T1000 (cell line): Measurements from ENCODE around the gene FAM234A.
"Not testable (repeated sequence)": the region's sequence is repeated elsewhere in the genome, so short reads cannot be mapped to it uniquely, and the experiment has no call there.

Experiments
- DNase-seq: peaks from one replicate; lab custom pipeline; 2025; ENCODE audit warnings: mixed read lengths; lab: John Stamatoyannopoulos, UW

The FAM234A gene

DNA sequence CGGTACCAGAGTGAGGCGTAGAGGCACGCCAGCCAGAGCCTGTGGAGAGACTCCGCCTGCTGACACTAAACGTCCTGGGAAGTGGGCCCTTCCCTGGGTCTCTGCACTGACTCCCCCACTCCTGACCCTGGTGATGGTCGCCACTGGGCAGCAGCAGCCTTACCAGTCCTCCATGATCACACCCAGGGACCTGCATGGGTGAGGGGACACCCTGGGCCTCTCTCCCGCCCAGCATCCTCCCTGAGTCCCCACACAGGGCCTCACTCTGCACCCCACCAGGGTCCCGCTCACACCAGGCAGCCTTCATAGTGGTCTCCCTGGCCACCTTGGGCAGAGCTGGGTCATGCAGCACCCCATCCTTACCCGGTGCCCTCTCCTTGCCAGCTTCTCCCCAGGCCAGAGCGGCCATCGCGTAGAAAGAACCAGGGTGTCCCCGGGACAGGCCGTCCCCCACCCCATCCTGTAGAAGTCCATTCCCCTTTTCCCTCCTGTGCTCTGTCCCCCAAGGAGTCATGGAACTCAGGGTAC lies 30.4 kb downstream of the FAM234A start:
- no peak for DNase-seq

DNA sequence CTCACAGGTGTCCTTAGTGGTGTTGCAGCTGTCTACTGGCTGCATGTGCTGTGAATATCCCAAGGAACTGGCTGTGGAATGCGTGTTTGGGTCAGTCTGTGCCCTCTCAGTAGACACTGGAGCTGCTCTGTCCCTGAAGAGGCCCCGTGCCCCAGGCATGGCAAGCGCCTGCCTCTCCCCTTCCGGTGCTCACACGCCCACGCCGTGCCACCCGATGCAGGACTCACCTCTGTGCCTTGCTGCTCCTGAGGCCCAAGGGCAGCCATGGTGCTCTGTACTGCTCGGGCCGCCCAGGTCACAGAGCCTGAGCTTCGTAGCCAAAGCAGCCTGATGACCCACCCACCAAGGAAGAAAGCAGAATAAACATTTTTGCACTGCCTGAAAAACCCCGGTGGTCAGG lies 31.1 kb downstream of the FAM234A start:
- no peak for DNase-seq

DNA sequence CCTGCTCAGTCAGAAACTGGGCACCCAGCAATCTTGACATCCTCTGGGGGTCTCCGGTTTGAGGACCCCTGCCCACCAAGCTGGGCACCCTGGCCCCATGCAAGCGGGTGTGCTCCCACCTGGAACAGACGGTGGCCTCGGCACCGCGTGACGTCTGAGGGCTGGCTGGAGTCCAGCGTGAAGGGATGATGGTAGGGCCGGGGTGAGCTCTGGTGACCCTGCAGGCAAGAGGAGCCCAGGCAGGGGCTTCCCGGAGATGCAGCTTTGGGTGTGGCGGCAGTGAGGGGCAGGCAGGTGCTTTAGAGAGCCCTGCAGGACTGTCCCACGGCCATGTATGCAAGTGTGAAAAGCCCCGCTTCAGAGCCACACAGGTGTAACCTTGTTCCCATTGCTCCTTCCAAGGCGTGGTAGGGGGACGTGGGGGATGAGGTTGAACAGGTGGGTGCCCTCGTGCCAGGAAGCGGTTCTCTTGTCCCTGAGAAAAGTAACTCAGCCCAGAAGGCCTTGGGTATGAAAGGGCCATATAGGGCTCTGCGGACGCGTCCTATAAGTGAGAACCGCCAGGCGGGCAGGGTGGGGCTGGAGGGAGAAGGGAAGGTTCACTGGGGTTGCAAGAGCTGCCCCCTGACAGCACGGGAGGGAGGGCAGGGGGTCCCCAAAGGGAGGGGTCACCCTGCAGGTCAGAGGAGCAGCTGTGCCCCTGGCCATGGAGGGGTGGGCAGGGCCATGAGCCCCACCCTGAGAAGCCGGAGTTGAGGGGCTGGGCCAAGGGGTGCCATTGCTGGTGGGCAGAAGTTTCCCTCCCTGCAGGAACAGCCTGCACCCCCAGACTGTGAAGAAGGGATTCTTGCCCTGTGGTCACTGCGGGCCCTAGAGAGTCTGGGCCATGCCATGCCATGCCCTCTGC lies 31.9 kb downstream of the FAM234A start:
- no peak for DNase-seq

DNA sequence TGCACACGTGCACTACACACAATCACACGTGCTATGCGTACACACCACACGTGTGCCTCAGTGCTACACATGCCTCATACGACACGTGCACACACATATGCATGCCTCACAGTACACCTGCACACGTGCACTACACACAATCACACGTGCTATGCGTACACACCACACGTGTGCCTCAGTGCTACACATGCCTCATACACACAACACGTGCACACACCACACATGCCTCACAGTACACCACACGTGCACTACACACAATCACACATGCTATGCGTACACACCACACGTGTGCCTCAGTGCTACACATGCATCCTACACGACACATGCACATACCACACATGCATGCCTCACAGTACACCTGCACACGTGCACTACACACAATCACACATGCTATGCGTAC lies 32.9 kb downstream of the FAM234A start:
- DNase-seq, result not testable (repeated sequence)

DNA sequence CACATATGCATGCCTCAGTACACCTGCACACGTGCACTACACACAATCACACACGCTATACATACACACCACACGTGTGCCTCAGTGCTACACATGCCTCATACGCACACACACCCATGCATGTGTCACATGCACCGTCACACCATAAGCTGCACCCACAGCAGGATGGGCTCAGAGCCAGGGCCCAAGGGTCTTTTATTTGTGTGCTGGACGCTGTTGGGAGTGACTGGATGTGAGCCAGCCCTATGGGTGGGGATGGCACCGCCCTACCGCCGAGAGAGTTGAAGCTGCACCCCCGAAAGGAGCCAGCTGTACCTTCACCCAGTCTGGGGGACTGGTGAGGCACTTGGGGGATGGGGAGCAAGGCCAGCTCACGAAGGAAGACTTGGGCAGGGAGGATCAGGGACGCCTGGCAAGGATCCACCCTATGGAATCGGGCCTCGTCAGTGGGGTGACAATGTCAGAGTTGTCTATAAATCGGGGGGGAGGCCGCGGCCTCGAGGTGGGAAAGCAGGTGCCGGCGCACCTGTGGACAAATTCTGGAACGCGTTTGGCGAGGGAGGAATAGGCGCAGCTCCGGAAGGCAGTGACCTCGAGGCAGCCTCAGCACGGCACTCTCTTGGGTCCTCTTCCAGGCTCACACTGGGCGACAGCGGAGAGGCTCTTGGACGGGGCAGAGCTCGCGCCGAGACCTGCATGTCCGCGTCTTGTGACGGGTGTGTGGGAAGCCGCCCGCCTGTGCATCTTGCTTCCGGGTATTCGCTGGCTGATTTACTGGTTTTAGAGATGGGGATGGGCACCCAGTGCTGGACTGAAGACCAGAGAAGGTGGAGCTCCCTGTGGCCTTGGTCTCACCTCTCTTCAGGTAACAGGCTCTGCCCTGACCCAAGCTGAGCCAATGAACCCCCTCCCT lies 33.8 kb downstream of the FAM234A start:
- no peak for DNase-seq

DNA sequence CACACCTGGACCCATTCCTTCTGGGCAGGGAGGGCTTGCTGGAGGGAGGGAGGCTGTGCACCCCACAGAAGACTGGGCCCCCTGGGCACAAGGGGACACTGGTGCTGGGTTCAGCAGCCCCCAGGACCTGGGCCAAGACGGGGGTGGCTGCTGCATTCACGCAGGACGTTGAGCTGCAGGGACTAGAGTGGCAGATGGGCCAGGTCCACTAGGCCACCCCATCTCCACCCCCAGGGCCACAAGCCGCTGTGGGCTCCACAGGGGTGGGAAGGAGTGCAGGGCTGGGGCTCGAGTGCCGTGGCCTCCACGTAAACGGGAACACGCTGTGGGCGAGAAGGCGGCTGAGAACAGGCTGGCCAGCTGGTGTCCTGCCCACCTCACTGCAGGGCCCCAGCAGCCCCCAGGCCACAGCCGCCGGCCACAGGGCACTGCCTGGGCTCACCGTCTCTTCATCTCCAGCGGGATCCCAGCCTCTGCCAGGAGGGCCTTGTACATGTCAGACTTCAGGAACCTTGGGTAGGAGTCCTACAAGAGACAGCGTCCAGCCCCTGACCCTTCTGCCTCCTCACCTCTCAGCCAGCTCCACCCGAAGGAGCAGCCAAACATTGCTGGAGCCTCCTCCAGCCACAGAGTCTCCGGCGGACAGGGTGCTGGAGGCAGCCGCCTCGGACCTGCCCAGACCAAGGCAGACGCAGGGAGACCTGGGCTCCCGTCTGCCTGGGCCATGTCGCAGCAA lies 34.6 kb downstream of the FAM234A start:
- no peak for DNase-seq

DNA sequence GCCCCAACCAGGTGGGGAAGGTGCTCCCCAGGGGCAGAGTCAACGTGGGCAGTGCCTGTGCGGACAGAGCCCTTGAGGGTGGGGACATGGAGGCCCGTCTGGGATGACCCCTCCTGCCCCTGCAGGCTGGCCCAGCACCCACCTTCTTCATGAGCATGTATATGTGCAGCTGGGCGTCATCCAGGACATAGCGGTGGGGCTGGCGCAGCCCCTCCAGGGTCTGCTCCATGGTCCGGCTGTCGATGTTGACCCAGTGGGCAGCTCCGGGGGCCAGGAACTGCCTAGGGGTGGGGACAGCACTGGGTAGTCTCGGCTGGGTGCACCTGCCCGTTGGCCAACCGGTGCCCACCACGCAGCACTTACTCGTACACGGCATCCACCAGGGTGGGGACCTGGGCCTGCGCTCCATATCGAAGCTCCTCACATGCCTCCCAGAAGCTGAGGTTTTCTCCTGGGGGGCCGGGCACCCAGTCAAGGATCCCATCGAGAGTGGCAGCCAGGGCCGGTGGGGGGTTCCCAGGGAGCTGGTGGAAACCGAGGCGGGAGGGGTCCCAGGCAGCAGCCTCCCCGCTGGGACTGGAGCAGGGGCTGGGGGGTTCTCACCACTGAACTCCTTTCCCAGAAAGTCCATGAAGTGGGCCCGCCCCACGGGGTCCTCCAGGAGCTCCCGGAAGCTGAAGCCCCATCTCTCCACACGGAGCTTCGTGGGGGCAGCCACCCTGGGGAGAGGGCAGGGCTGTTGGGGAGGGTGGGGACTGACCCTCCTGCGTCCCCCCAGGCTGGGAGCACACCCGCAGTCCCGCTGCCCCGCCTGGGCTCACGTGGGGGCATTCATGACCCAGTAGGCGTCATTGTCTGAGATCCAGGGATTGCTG lies 36.0 kb downstream of the FAM234A start:
- DNase-seq, result no peak

DNA sequence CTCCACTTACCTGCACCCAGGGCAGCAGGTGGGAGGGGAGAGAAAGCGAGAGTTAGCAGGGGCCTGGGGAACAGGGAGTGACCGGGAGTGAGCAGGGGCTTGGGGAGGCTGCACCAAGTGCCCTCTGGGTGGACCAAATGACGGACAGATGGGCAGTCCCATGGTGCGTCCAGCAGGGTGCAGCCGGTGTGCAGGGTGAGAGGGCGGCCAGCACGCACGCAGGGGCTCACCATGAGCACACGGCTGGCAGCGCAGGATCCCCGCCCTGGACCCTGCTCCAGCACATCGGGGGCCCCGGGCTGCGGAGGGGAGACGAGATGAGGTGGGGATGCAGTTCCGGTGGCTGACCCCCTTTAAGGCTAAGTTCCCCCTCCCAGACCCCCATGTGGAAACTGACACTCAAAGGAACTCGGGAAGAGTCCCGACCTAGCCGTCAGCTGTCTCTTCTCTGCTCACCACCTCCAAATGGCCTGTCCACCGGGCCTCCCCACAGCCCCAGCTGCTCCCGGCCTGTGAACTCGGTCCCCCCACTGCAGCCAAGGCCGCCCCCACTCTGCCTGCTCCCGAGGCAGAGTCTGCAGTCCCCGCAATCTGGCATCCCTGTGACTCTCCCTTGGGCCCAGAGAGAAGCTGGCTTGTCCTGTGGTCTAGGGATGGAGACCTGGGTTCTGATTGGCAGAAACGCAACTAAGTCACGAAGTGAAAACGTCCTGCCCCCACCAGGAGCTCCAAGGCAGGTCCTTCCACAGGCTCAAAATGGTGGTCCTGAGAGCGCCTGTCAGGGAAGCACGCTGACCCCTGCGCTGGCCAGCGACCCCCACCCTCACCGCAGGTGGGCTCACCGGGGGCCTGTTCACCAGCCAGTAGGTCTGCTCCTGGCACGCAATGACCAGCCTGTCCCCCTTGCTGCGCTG lies 38.3 kb downstream of the FAM234A start:
- DNase-seq, result no peak

DNA sequence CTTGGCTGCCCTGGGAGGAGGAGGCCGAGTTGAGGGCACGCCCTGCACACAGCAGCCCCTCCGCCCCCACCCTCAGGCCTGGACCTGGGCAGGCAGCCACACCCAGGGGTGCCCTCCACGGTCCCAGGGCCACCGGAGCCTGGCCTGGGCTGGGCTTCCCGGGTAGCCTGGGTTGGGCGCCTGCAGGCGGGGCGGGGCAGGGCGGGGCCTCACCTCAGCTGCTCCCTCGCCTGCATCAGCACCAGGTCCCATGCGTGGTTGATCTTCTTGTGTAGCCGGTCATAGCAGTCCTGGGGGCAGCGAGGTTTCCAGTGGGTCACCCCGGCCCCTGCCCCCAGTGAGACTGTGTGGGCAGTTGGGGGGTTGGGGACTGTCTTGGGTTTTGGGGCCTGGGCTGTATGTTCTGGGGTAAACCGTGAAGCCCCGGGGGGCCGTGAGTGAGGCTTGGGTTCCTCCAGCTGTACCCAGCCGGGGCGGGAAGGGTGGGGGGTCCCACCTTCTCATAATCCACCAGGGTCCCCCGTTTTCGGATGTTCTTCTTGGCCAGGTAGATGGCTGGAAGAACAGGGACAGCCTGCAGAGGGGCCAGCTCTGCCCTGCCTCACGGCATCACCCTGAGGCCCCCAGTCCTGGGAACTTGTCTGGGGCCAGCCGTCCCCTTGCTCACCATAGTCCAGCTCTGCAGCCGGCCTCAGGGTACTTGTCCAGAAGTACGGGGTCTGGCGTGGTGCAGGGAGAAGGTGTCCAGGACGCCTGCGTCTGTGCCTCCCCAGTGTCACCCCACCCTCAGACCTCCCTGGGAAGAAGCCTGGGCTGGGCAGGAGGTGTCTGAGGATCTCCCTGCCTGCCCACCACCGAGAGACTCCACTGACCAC lies 39.2 kb downstream of the FAM234A start:
- no peak for DNase-seq

DNA sequence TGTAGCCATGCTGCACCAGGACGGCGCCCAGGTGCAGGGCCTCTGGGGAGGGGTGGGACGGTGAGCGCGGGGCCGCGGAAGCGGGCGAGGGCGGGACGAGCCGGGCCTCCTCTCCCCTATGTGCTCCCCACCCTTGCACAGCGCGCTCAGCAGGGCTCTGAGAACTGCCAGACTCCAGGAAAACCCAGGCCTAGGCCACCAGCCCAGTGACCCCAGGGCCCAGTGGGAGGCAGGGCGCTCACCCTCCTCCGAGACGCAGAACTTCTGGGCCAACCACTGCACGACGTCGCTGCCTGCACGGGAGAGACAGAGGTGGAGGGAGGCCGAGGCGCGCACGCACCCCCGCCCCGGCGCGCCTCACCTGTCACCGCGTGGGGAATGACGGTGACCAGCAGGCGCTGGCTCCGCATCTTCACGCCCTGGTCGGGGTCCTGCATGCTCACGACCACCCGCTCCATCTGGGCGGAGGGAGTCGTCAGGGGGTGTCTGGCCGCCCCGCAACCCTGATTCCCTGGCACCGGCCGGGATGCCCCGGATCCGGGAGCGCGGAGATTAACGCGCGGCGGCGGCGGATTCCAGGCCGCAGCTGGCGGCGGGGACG lies 40.5 kb downstream of the FAM234A start:
- DNase-seq, result no peak

DNA sequence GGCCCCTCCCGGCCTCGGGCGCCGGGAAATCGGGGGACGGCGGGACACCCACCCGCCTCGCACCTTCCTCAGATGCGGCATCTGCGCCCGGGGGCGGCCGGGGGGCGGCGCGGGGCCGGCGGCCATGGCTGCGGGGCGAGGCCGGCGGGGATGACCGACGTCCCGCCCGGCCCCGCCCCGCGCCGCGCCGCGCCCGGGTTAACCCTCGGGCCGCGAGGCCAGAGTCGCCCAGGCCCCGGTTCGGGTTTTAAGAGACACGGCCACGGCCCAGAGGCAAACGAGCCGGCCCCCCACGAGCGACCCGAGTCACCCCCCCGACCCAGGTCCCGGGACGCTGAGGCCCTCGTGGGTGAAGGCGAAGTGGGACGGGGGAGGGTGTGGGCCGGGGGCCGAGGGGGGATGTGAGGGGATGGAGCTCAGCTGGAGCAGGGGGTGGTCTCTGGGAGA lies 41.2 kb downstream of the FAM234A start, which contains the start of gene RGS11:
RGS11 (minus strand) TSS at position 159 of the 447 bp plus-strand sequence; CDS start at position 126, 33 bp downstream.
- DNase-seq, result no peak

DNA sequence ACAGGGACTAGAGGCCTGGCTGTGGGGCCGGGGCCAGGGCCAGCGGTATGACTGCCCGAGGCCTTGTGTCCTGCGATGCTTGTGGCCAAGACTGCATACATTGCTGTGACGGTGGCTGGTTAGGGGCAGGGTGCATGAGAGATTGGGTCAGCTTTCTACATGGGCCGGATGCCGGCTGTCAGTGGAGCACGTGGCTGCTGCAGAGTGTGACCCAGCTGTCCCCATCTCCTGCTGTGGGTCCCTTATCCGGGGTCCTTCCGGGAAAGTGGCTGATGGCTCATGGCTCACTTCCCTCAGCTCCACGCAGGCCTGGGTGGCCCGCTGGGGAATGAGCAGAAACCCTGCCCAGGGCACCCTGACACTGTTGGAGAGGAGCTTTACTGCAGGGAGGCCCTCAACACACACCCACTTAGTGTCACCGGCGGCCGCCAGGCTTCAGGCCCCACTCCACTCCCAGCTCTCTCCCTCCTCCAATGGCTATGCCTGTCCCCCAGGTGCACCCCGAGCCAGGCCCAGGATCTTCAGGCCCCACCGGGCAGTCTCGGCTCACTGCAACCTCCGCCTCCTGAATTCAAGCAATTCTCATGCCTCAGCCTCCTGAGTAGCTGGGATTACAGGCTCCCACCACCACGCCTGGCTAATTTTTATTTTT lies 41.9 kb downstream of the FAM234A start:
- DNase-seq, result no peak

DNA sequence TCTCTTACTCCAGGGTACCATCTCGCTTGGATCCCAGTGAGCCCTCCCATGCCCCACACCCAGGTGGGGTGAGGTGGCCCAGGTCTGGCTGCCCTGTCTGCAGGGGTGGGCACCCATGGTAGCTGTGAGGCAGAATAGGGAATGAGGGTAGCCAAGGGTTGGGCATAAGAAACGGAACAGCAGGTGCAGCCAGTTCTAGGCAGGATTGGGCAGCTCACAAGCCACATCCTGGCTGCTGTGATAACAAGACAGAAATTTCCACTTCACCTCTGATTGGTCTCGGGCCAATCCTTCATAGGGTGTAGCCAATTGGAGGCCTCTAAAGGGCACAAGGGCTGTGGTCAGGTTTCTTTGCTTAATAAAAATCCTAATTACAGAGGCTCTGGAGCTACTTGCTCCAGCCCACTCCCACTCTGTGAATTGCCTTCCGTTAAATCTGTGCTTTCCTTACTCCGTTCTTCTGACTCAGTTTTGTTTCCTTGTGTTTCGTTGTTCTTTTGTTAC lies 44.3 kb downstream of the FAM234A start:
- no peak for DNase-seq

DNA sequence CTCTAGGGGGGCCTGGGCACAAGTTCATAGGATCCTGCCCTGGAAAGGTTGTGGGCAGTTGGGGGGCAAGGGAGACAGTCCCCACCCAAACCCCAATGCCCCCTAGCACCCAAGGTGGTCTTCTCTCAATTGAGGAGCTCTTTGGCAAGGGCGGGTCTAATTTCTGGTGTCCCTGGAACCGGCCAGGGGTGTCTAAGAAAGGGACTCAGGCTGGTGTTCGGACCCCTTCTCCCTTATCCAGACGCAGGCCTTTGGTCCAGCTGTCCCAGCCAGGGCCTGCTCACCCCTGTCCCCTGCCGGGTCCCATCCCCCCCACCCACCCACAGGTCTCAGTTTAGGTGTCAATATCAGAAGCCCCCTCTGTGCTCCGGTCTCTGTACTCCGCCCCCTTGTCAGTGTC lies 44.9 kb downstream of the FAM234A start:
- DNase-seq, result no peak

DNA sequence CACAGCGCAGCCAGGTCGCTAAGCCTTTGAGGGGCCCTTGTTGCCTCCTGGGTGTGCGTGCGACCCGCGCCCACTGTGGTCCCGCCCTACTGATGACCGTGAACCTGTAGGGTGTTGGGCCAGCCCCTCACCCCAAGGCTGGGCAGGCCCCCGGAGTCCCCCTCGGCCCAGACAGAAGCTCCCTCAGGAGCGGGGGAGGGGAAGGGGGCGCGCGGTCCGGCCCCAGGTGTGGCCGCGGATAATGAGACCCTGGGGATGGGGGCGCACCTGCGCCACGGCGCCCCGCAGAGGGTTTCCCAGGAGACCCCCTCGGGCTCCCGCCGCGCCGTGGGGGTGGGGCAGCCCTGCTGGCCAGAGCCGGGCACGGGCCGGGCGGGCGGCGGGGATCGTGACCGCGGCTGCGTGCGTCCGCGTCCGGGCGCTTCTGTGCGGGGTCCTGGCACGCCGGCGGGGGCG lies 45.4 kb downstream of the FAM234A start:
- no peak for DNase-seq

DNA sequence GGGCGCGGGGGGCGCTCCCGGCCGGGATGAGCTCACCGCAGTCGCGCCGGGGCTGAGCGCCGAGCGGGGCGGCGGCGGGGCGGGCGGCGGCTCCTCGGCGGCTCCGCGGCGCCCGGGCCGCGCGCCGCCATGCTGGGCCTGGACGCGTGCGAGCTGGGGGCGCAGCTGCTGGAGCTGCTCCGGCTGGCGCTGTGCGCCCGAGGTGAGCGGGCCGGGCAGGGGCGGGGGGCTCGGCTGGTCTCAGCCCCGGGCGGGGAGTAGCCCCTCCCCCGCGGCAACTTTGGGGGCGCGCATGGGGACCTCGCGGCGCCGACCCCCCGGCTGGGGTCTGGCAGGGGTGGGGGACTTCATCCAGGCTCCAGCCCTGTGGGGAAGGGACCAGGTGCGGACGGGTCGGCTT lies 45.9 kb downstream of the FAM234A start, which contains the start of gene ARHGDIG:
ARHGDIG (plus strand) TSS at position 40 of the 400 bp plus-strand sequence; CDS start at position 130, 90 bp downstream.
- DNase-seq, result no peak

DNA sequence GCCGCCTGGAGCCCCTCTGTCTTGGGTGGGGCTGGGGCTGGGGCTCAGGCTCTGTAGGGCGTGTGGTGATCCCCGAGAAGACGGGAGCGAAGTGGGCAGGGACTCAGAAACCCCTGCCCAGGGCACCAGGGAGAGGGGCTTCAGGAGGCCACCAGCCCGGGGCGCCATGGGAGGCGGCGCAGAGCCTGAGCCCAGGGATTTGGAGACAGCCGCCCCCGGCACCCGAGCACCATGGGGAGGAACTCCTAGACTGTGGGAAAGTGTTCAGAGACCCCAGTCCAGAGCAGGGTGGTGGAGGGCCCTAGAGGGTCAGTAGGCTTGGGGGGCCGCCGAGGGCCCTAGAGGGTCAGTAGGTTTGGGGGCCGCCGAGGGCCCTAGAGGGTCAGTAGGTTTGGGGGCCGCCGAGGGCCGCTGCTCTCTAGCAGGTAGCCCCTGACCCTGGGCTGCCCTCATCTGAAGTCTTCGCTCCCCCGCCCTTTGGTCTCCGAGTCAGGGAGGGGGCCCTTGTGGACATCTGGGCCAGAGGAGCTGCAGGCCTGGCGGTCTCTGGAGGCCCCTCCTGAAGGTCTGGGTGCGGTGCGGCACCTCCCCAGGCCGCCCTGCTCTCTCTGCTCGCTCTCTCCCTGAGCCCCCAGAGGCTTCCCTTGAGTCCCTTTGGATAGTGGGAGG lies 46.5 kb downstream of the FAM234A start:
- DNase-seq, result no peak
